NT2/D1 (cell line): Measurements from ENCODE around the gene TXNDC2.

Source experiments
- SUZ12 ChIP-seq: IDR thresholded peaks from 2 replicates; pipeline ENCODE4 v1.6.1; 2011; ENCODE audit not compliant: insufficient read length, insufficient read depth; ENCODE audit errors: extremely low read depth
- YY1 ChIP-seq: IDR thresholded peaks from 2 replicates; pipeline ENCODE4 v1.6.1; 2011; ENCODE audit not compliant: insufficient read length, insufficient read depth
- ZNF274 ChIP-seq: IDR thresholded peaks from 2 replicates; pipeline ENCODE4 v1.6.1; 2011; ENCODE audit warnings: mild to moderate bottlenecking, low read depth, low read length

GRCh38 chr18:9851511-9851910 lies 34.3 kb upstream of the TXNDC2 start:
- TF ChIP-seq ZNF274 (no peak), YY1 (no peak), SUZ12 (no peak)
